Lower leg skin (tissue), 3 donors: ENCODE data around the gene IL1A.

ENCODE experiments used
- CTCF ChIP-seq, 3 donors: fragments of 450-650 bp; IDR thresholded peaks; one replicate each; pipeline ENCODE4 v1.5.1; 2016; ENCODE audit warnings: antibody characterized with exemption in 3 of 3, mild to moderate bottlenecking in 3 of 3, moderate library complexity in 2 of 3
- POLR2A ChIP-seq, 2 donors: fragments of 450-650 bp; IDR thresholded peaks; one replicate each; pipeline ENCODE4 v1.6.1; 2016 to 2017; ENCODE audit warnings: antibody characterized with exemption in 2 of 2, mild to moderate bottlenecking in 1 of 2, moderate library complexity in 1 of 2

DNA sequence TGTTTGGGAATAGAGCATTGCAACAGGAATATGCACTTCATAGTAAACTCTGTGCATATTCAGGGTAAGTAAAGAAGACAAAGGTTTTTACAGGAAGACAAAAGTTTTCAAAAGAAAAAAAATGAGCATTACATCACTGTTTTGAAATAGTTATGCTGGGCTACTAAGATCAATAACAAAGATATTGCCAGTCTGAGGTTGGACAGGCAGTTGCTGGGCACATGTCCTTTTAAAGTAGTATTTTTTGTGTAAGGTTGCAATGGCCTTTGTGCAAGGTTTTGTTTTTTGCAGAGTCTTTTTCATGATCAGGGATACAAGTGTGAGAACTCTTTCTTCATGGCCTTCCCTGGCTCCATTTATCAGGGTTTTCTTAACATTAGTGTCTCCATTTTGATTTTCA lies 36.0 kb upstream of the IL1A start:
- TF ChIP-seq CTCF (IDR thresholded peaks at IDR 0.05), result no peak
- TF ChIP-seq POLR2A (IDR thresholded peaks at IDR 0.05), result no peak
